ENCODE data around the gene DYNLL2. TPM values are rescaled to one million over a fixed set of nuclear protein-coding genes. Genes with fewer than 3 reads are reported as not detected.
"Not testable (repeated sequence)": the region's sequence is repeated elsewhere in the genome, so short reads cannot be mapped to it uniquely, and the experiment has no call there.

DYNLL2 gene
- total RNA-seq, 1 donor from 2014 or later: 42.5 TPM

- no peak overlapping the region for H3K4me3 Mint-ChIP-seq
- H3K27ac Mint-ChIP-seq: no peak overlapping the region
- H3K36me3 Mint-ChIP-seq: no peaks in the 10 kb centered on the region
- no peaks in the 10 kb centered on the region for H3K9me3 Mint-ChIP-seq
- peaks cover 14% of the 10 kb centered on the region for H3K4me1 Mint-ChIP-seq (ENCODE audit: unreplicated experiment)
- DNase-seq (ENCODE audit: extremely low spot score, unreplicated experiment): no peak
- TF ChIP-seq CTCF (conservative IDR thresholded peaks at IDR 0.05): no peak
- peaks cover 5% of the 10 kb centered on the region for H3K27me3 Mint-ChIP-seq
These were observed 22.5 kb upstream of the DYNLL2 start for GRCh38 chr17:58060596-58061191.

GRCh38 chr17:58061672-58062071 is 21.5 kb upstream of the DYNLL2 start:
- DNase-seq (ENCODE audit: extremely low spot score, unreplicated experiment): no peak
- H3K27ac Mint-ChIP-seq: no peak overlapping the region
- TF ChIP-seq CTCF (conservative IDR thresholded peaks at IDR 0.05): no peak

GRCh38 chr17:58065238-58065637 is 18.0 kb upstream of the DYNLL2 start:
- Mint-ChIP-seq H3K27ac (no peak overlapping the region), H3K27me3 (peaks cover 19% of the 10 kb centered on the region), H3K4me3 (no peak overlapping the region), H3K36me3 (no peaks in the 10 kb centered on the region), H3K9me3 (no peaks in the 10 kb centered on the region), H3K4me1 (ENCODE audit: unreplicated experiment) (no peaks in the 10 kb centered on the region)
- no peak for DNase-seq (ENCODE audit: extremely low spot score, unreplicated experiment)
- TF ChIP-seq CTCF (conservative IDR thresholded peaks at IDR 0.05): no peak

More at GRCh38 chr17:58061672-58062071, 21.5 kb upstream of the DYNLL2 start:
- H3K27me3 Mint-ChIP-seq: peaks cover 8% of the 10 kb centered on the region
- H3K9me3 Mint-ChIP-seq: no peaks in the 10 kb centered on the region
- no peaks in the 10 kb centered on the region for H3K36me3 Mint-ChIP-seq
- H3K4me3 Mint-ChIP-seq: no peak overlapping the region
- peaks cover 14% of the 10 kb centered on the region for H3K4me1 Mint-ChIP-seq (ENCODE audit: unreplicated experiment)

- peaks cover 29% of the 10 kb centered on the region for H3K27me3 Mint-ChIP-seq
- H3K4me1 Mint-ChIP-seq (ENCODE audit: unreplicated experiment): no peaks in the 10 kb centered on the region
- H3K27ac Mint-ChIP-seq: no peak overlapping the region
- DNase-seq (ENCODE audit: extremely low spot score, unreplicated experiment): no peak
- no peak for TF ChIP-seq CTCF (conservative IDR thresholded peaks at IDR 0.05)
- no peaks in the 10 kb centered on the region for H3K9me3 Mint-ChIP-seq
- H3K36me3 Mint-ChIP-seq: no peaks in the 10 kb centered on the region
- H3K4me3 Mint-ChIP-seq: no peak overlapping the region
These were observed 16.8 kb upstream of the DYNLL2 start for GRCh38 chr17:58066401-58066800.

- no peak for TF ChIP-seq CTCF (conservative IDR thresholded peaks at IDR 0.05)
- Mint-ChIP-seq H3K9me3 (no peaks in the 10 kb centered on the region), H3K4me1 (ENCODE audit: unreplicated experiment) (no peaks in the 10 kb centered on the region), H3K4me3 (no peak overlapping the region), H3K27me3 (peaks cover 41% of the 10 kb centered on the region), H3K27ac (no peak overlapping the region), H3K36me3 (no peaks in the 10 kb centered on the region)
- DNase-seq (ENCODE audit: extremely low spot score, unreplicated experiment): no peak
These were observed 10.4 kb upstream of the DYNLL2 start for GRCh38 chr17:58072862-58073261.

- not testable (repeated sequence) for H3K4me1 Mint-ChIP-seq (ENCODE audit: unreplicated experiment); H3K4me3 Mint-ChIP-seq; H3K9me3 Mint-ChIP-seq; DNase-seq (ENCODE audit: extremely low spot score, unreplicated experiment); H3K27ac Mint-ChIP-seq; H3K36me3 Mint-ChIP-seq
- H3K27me3 Mint-ChIP-seq: peaks cover 38% of the 10 kb centered on the region
These were observed 10.0 kb upstream of the DYNLL2 start for GRCh38 chr17:58073266-58073665.

GRCh38 chr17:58074406-58074805 is 8.8 kb upstream of the DYNLL2 start:
- not testable (repeated sequence) for H3K4me1 Mint-ChIP-seq (ENCODE audit: unreplicated experiment); H3K27ac Mint-ChIP-seq; H3K4me3 Mint-ChIP-seq; H3K36me3 Mint-ChIP-seq; H3K9me3 Mint-ChIP-seq; DNase-seq (ENCODE audit: extremely low spot score, unreplicated experiment)
- peaks cover 41% of the 10 kb centered on the region for H3K27me3 Mint-ChIP-seq
